Activated CD4-positive, alpha-beta memory T cell treated with anti-CD3 and anti-CD28 coated beads, Interleukin-2, amount 10 ng/mL, durations not matched to agents 7 days and 5 days (primary cell): ENCODE data around the gene CRIM1. TPM values are rescaled to one million over a fixed set of nuclear protein-coding genes. Genes with fewer than 3 reads are reported as not detected.

ENCODE experiments used
- CTCF ChIA-PET: fragments of 350-600 bp; sonication (Branson Sonifier 250); formaldehyde crosslinking; loops from one replicate; lab custom pipeline; 2021; ENCODE audit warnings: antibody characterized with exemption, inconsistent platforms; lab: Charles Lee
- POLR2A ChIA-PET: fragments of 350-600 bp; sonication (Branson Sonifier 250); formaldehyde crosslinking; loops from one replicate; lab custom pipeline; 2021; ENCODE audit warnings: antibody characterized with exemption; lab: Charles Lee
- DNase-seq: peaks from one replicate; pipeline ENCODE4 v3.0.0-alpha.2; 2020
- H3K27ac Mint-ChIP-seq: one replicate; pipeline ENCODE4 v1.8.0; 2021; ENCODE audit warnings: mild to moderate bottlenecking, mixed read lengths
- H3K27me3 Mint-ChIP-seq: one replicate; pipeline ENCODE4 v1.8.0; 2021; ENCODE audit warnings: mixed read lengths
- H3K36me3 Mint-ChIP-seq: one replicate; pipeline ENCODE4 v1.8.0; 2021; ENCODE audit warnings: low read depth, mixed read lengths
- H3K4me1 Mint-ChIP-seq: one replicate; pipeline ENCODE4 v1.8.0; 2021; ENCODE audit warnings: mixed read lengths
- H3K4me3 Mint-ChIP-seq: one replicate; pipeline ENCODE4 v1.8.0; 2021; ENCODE audit warnings: mild to moderate bottlenecking, mixed read lengths
- H3K9me3 Mint-ChIP-seq: one replicate; pipeline ENCODE4 v1.8.0; 2021; ENCODE audit warnings: mixed read lengths
- total RNA-seq, 2 experiments: library from RNA; stranded (reverse); gene quantifications; one replicate each; pipeline ENCODE4 v1.2.3, GENCODE V29; 2021

Gene CRIM1
- total RNA-seq, 2 experiments from 2014 or later, result 5.4 to 6.6 TPM

- Mint-ChIP-seq H3K36me3 (no peaks in the 10 kb centered on the region), H3K9me3 (no peaks in the 10 kb centered on the region), H3K4me1 (no peaks in the 10 kb centered on the region), H3K4me3 (no peak overlapping the region), H3K27me3 (no peaks in the 10 kb centered on the region), H3K27ac (no peak overlapping the region)
- no peak for DNase-seq
- CTCF ChIA-PET, result no interaction called here
- POLR2A ChIA-PET, result no interaction called here
Observed at GRCh38 chr2:36451512-36451911, 95.9 kb downstream of the CRIM1 start.

GRCh38 chr2:36452260-36452659 is 96.7 kb downstream of the CRIM1 start:
- Mint-ChIP-seq H3K36me3 (no peaks in the 10 kb centered on the region), H3K27me3 (no peaks in the 10 kb centered on the region), H3K4me1 (no peaks in the 10 kb centered on the region), H3K27ac (no peak overlapping the region), H3K9me3 (no peaks in the 10 kb centered on the region), H3K4me3 (no peak overlapping the region)
- POLR2A ChIA-PET, result no interaction called here
- CTCF ChIA-PET, result no interaction called here
- DNase-seq, result no peak

GRCh38 chr2:36453652-36454051 is 98.1 kb downstream of the CRIM1 start:
- Mint-ChIP-seq H3K4me1 (no peaks in the 10 kb centered on the region), H3K4me3 (no peak overlapping the region), H3K27ac (no peak overlapping the region), H3K27me3 (no peaks in the 10 kb centered on the region), H3K9me3 (no peaks in the 10 kb centered on the region), H3K36me3 (no peaks in the 10 kb centered on the region)
- ChIA-PET CTCF (no interaction called here), POLR2A (no interaction called here)
- DNase-seq, result no peak

GRCh38 chr2:36455011-36455410 is 99.4 kb downstream of the CRIM1 start:
- H3K4me3 Mint-ChIP-seq, result no peak overlapping the region
- no peaks in the 10 kb centered on the region for H3K4me1 Mint-ChIP-seq
- H3K36me3 Mint-ChIP-seq, result no peaks in the 10 kb centered on the region

GRCh38 chr2:36455788-36456187 is 100.2 kb downstream of the CRIM1 start:
- no peaks in the 10 kb centered on the region for H3K4me1 Mint-ChIP-seq
- H3K9me3 Mint-ChIP-seq, result no peaks in the 10 kb centered on the region
- H3K36me3 Mint-ChIP-seq, result no peaks in the 10 kb centered on the region
- H3K27ac Mint-ChIP-seq, result no peak overlapping the region
- DNase-seq, result no peak
- H3K27me3 Mint-ChIP-seq, result no peaks in the 10 kb centered on the region
- ChIA-PET POLR2A (no interaction called here), CTCF (no interaction called here)
- no peak overlapping the region for H3K4me3 Mint-ChIP-seq

More at GRCh38 chr2:36455011-36455410, 99.4 kb downstream of the CRIM1 start:
- POLR2A ChIA-PET, result no interaction called here
- DNase-seq, result no peak
- H3K9me3 Mint-ChIP-seq, result no peaks in the 10 kb centered on the region
- CTCF ChIA-PET, result no interaction called here
- no peak overlapping the region for H3K27ac Mint-ChIP-seq
- H3K27me3 Mint-ChIP-seq, result no peaks in the 10 kb centered on the region

GRCh38 chr2:36456227-36457175 is 100.9 kb downstream of the CRIM1 start:
- Mint-ChIP-seq H3K36me3 (no peaks in the 10 kb centered on the region), H3K27ac (no peak overlapping the region), H3K9me3 (no peaks in the 10 kb centered on the region), H3K27me3 (no peaks in the 10 kb centered on the region), H3K4me3 (no peak overlapping the region), H3K4me1 (no peaks in the 10 kb centered on the region)
- ChIA-PET CTCF (no interaction called here), POLR2A (no interaction called here)
- no peak for DNase-seq

GRCh38 chr2:36458106-36458505 is 102.5 kb downstream of the CRIM1 start:
- no peak overlapping the region for H3K4me3 Mint-ChIP-seq
- H3K27me3 Mint-ChIP-seq, result no peaks in the 10 kb centered on the region
- POLR2A ChIA-PET, result no interaction called here
- no peak for DNase-seq
- no peaks in the 10 kb centered on the region for H3K4me1 Mint-ChIP-seq
- CTCF ChIA-PET, result no interaction called here
- H3K36me3 Mint-ChIP-seq, result no peaks in the 10 kb centered on the region
- H3K9me3 Mint-ChIP-seq, result no peaks in the 10 kb centered on the region
- no peak overlapping the region for H3K27ac Mint-ChIP-seq

- Mint-ChIP-seq H3K36me3 (no peaks in the 10 kb centered on the region), H3K27me3 (no peaks in the 10 kb centered on the region), H3K27ac (no peak overlapping the region), H3K4me1 (no peaks in the 10 kb centered on the region), H3K4me3 (no peak overlapping the region), H3K9me3 (no peaks in the 10 kb centered on the region)
- ChIA-PET POLR2A (no interaction called here), CTCF (no interaction called here)
- DNase-seq, result no peak
Observed at GRCh38 chr2:36459725-36460137, 104.2 kb downstream of the CRIM1 start.

GRCh38 chr2:36461039-36461681 is 105.6 kb downstream of the CRIM1 start:
- Mint-ChIP-seq H3K4me3 (no peak overlapping the region), H3K4me1 (no peaks in the 10 kb centered on the region), H3K27me3 (no peaks in the 10 kb centered on the region), H3K27ac (no peak overlapping the region), H3K36me3 (no peaks in the 10 kb centered on the region), H3K9me3 (no peaks in the 10 kb centered on the region)
- CTCF ChIA-PET, result no interaction called here
- no peak for DNase-seq
- POLR2A ChIA-PET, result no interaction called here

- Mint-ChIP-seq H3K9me3 (no peaks in the 10 kb centered on the region), H3K36me3 (no peaks in the 10 kb centered on the region), H3K27me3 (no peaks in the 10 kb centered on the region), H3K27ac (no peak overlapping the region), H3K4me3 (no peak overlapping the region), H3K4me1 (no peaks in the 10 kb centered on the region)
- CTCF ChIA-PET, result no interaction called here
- no peak for DNase-seq
- POLR2A ChIA-PET, result no interaction called here
Observed at GRCh38 chr2:36462311-36462935, 106.8 kb downstream of the CRIM1 start.

- DNase-seq, result no peak
Observed at GRCh38 chr2:36463365-36463764, 107.8 kb downstream of the CRIM1 start.

GRCh38 chr2:36464006-36464721 is 108.6 kb downstream of the CRIM1 start:
- POLR2A ChIA-PET, result no interaction called here

More at GRCh38 chr2:36463365-36463764, 107.8 kb downstream of the CRIM1 start:
- Mint-ChIP-seq H3K4me3 (no peak overlapping the region), H3K4me1 (no peaks in the 10 kb centered on the region), H3K27ac (no peak overlapping the region), H3K9me3 (no peaks in the 10 kb centered on the region), H3K36me3 (no peaks in the 10 kb centered on the region), H3K27me3 (no peaks in the 10 kb centered on the region)
- ChIA-PET CTCF (no interaction called here), POLR2A (no interaction called here)

GRCh38 chr2:36466135-36466534 is 110.6 kb downstream of the CRIM1 start:
- H3K4me1 Mint-ChIP-seq, result no peaks in the 10 kb centered on the region
- DNase-seq, result no peak
- CTCF ChIA-PET, result no interaction called here

More at GRCh38 chr2:36464006-36464721, 108.6 kb downstream of the CRIM1 start:
- Mint-ChIP-seq H3K27ac (no peak overlapping the region), H3K4me1 (no peaks in the 10 kb centered on the region), H3K4me3 (no peak overlapping the region), H3K27me3 (no peaks in the 10 kb centered on the region), H3K9me3 (no peaks in the 10 kb centered on the region), H3K36me3 (no peaks in the 10 kb centered on the region)
- DNase-seq, result no peak
- CTCF ChIA-PET, result no interaction called here

More at GRCh38 chr2:36466135-36466534, 110.6 kb downstream of the CRIM1 start:
- Mint-ChIP-seq H3K9me3 (no peaks in the 10 kb centered on the region), H3K27me3 (no peaks in the 10 kb centered on the region), H3K36me3 (no peaks in the 10 kb centered on the region), H3K27ac (no peak overlapping the region), H3K4me3 (no peak overlapping the region)
- POLR2A ChIA-PET, result no interaction called here
